ENCODE measurements around the gene GABARAP.

GABARAP gene

DNA sequence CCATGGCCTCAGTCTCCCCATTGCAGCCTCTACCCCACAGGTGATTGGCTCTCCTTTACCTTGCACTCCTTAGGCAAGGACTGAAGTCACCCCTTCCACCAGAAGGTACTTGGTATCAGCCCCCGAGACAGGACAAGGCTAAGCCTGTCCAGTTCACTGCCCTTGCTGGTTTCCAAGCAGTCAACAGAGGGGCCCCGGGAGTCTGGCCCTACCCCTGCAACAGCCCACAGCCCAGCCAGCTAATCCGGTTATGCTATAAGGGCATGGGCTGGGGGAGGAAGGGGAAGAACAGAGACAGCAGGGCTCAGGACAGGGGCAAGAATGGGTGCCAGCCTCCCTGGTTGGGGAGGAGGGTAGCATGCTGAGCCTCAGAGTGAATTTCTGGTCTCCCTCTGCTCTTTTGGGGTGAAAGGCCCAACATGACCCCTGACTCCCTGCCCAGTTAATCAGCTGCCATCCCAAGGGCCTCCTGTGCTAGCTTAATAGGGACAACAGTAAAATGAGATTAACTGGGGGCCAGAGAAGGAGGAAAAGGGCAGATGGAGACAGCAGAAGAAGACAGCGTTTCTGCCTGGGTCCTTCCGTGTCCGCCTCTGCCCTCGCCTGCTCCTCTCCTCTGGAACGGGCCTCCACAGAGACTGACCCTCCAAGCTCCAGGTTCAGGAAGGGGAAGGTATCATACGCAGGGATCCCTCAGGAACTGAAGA is 33.3 kb downstream of the GABARAP start:
- in situ Hi-C loops (cut with HindIII; ENCODE audit: low sequenced_read_pairs), result no loop called here

DNA sequence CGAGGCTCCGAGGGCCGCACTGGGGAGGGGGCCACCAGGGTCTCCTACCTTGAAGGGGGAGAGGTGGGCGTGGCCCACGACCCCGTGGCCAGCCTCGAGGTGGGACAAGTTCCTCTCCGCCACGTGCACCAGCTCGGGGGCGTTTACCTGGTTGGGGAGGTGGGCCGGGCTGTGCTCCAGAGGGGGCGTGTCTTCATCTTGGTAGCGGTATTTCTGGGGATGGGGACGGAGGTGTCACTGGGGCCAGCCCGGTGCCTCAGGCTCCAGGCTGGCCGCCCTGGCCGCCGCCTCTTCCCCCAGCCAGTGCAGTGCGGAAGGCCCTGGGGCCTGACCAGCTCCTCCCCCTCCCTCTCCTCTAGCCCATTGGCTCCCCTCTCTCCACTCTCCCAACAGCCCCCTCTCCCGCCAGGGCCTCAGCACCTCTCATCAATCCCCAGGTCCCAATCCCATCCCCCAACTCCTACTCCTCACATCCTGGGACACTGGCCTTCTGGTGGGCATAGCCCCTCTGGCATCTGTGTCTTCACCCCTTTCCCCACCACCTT is 34.1 kb downstream of the GABARAP start:
- in situ Hi-C loops (cut with HindIII; ENCODE audit: low sequenced_read_pairs), result no loop called here

DNA sequence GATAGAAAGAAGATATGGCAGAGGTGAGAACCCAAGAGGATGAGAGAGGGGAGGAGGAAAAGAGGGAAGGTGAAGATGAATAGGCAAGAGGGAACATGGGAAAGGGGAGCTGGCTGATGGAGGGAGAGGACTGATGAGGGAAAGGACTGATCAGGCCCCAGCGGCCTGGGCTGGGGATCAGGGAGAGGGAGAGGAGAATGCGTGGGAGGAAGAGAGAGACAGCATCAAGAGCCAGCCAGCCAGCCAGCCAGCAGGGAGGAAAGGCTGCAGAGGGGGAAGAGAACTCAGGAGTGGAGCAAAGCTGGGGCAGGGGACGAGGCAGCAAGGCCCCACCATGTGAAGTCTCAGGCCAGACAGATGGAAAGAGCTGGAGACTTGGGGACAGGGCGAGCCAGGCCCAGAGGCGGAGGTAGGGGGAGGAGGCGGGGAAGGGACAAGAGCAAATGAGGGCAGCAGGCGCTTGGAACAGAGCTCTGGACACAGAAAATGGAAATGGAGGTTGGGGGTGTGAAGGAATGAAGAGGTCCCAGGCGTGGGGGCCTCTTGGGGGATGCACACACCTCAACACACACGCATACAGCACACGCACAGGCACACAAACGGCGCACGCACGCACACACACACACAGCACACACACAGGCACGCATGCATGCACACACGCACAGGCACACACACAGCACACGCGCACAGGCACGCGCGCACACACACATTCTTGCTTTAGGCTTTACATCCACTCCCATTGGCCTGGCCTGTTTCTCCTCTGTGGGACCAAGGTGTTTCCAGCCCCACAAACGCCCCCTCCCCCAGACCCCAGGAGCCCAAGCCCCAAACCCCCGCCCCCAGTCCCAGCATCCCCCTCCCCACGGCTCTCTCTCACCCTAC is 34.9 kb downstream of the GABARAP start:
- in situ Hi-C loops (cut with HindIII; ENCODE audit: low sequenced_read_pairs), result no loop called here

DNA sequence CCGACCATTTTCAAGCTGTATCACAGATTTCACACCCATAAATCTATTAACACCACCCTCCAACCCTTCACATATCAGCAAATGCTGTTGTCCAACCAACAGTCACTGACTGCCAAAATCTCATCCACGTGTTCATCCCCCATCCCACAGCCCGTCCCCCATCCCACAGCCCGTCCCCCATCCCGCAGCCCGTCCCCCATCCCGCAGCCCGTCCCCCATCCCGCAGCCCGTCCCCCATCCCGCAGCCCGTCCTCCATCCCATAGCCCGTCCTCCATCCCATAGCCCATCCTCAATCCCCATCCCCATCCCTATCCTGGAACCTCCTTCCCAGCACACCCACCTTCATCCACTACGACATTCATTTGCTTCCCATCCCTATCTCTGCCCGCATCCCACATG is 36.7 kb downstream of the GABARAP start:
- in situ Hi-C loops (cut with HindIII; ENCODE audit: low sequenced_read_pairs), result no loop called here

DNA sequence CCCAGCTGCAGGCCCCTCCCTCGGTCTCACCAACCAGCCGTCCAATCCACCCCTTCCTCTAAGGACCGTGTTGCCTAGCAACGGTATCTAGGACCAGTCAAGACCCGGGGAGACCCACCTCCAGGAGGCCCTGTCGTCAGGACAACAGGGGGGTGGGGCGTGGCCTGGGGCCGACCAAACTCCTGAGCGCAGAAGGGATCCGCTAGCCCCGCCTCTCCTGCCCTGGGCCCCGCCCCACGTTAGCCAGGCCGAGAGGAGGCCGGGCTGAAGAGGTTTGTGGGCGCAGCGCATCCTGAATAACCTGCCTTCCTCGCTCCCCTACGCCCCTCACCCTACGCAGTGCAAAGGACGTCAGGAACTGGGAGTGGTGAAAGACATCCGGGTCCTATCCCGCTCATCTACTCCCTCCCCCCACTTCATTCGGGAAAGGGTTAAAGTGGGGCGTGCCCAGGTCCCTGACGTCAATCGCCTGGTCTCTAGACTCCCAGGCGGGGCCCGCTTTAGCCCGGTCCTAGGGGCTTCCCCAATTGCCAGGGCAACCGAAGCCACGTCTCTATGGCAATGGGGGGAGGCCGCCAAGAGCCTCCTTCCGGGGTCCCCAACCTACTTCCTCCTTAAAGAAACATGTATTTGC is 37.3 kb downstream of the GABARAP start:
- in situ Hi-C loops (cut with HindIII; ENCODE audit: low sequenced_read_pairs), result no loop called here

DNA sequence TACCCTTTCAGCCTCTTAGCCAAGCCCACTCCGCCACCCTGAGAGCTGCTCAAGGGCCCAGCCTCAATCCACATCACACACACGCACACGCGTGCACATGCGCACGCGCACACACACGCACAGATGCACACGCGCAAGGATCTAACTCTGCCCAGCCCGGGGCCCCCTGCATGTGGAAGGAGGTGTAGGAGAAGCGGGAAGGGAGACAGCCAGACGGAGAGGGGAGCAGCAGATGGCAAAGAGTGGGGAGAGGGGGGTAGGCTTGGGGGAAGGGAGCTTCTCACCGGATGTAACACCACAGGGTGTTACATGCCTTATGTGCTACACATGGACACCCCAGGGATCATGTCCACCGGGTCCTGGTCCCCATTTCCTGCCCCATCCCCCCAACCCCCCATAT is 37.9 kb downstream of the GABARAP start:
- in situ Hi-C loops (cut with HindIII; ENCODE audit: low sequenced_read_pairs), result no loop called here

DNA sequence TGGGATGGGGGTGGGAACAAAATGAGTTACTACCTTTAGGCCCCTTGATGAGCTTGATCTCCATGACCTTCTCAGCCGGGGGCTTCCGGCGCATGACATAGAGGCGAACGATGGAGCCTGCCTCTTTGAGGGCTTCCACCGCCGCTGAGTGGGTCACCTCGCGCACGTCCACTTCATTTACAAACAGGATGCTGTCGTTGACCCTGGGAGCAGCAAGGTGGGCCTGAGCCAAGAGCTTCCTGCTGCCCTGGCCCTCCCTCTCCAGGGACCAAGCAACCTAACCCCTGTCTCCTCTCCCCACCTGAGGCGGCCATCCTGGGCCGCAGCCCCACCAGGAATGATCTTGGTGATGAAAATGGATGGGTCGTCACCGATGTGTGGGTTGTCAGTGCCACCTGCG is 38.9 kb downstream of the GABARAP start:
- in situ Hi-C loops (cut with HindIII; ENCODE audit: low sequenced_read_pairs), result no loop called here

DNA sequence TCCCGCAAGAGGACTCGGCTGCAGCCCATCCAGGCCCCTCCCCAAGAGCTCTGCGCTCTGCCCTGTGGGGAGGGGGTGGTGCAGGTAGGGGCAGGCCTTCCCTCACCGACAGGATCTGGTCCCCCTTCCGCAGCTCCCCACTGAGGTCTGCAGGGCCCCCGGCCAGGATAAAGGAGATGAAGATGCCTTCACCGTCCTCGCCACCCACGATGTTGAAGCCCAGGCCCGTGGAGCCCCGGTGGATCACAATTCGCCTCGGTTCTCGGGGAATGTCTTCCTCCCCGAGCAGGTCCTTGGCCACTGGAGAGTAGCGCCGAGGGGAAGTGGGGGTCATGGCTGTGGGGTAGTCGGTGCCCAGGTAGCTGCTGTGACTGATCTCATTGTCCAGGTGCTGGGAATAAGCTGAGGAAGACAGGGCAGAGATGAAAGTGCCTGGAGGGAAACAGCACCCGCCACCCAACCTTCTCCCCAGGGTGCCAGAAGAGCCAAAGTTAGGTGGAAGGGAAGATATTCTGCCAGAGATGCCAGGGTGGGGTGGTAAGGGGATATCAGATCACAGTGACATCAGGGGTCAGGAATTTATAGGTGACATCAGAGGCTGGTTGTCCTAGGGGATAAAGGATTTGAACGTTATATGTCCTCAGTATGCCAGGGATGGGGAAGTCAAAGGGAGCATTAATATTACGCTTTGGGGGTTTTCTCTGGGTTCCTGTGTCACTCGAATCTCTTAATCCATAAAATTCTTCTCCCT is 45.4 kb downstream of the GABARAP start:
- in situ Hi-C loops (cut with HindIII; ENCODE audit: low sequenced_read_pairs), result no loop called here

DNA sequence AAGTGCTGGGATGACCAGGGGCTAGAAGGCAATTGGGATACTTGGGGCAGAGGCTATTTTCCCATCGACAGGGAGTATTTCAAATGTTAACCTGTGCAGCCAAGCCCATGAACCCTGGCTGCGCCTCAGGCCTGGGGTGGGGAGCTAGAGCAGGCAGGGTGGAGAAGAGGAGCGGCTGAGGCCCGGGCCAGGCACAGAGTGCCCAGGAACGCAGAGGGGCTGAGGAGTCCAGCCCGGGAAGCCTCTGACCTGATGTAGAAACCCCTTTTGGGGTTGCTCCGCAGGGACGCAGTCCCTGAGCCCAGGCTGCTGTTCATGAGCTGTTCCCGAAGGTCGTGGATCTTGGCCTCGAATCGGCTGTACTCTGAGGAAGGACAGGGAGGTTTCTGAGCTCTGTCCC is 46.3 kb downstream of the GABARAP start:
- in situ Hi-C loops (cut with HindIII; ENCODE audit: low sequenced_read_pairs), result no loop called here

DNA sequence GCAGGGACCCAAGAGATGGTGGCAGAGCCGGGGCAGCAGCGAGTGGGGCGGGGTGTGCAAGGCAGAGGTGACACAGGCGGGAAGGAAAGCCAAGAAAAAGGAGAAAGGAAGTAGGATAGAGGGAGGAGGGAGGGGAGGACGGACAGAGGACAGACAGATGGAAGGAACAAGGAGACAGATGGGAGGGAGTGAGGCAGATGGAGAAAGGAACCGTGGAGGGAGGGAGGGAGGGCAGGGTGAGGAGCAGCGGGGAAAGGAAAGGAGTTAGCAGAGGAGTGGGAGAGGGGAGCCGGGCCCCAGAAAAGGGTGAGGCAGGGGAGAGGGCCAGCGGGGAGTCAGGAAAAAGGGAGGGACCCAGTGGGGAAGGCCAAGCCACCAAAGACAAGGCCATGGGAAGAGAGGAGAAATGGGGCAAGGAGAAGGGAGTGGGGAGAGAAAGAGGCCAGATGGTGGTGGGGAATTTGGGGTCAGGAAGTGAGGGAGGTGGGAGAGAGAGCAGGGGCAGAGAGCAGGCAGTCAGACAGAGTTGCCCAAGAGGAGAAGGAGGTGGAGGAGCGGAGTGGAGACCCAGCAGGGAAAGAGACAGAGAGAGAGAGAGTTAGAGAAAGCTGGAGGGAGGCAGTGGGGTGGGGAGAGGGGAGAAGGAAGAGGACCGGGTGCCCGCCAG is 49.8 kb downstream of the GABARAP start:
- in situ Hi-C loops (cut with HindIII; ENCODE audit: low sequenced_read_pairs), result no loop called here

DNA sequence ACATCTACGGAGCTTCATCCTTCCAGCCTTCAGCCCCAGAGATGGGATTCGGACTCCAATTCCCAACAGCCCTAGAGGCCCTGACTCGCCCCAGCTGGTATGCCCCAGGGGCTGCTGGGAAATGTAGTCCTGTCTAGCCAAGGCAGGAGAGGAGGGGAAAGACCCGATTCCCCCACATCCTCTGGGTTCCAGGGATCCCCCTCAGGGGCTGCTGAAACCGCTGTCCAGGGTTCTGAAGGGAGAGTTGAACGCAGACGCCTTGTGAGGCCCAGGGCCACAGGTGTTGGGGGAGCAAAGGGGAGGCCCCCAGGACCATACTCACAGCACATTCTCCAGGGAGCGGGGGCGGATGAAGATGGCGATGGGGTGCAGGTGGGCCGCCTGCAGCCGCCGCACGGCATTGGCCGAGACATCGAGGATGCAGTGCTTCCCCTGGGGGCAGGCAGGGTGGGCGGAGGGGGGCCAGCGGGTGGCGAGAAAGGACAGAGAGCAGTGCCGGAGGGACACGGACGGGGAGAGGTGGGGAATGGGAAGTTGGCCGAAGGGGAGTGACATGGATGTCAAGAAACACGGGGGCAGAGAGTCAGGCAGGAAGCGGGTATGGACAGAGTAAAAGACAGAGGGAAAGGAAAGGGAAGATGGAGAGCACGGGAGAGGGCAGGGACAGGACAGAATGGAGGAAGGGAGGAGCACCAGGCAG is 50.5 kb downstream of the GABARAP start:
- in situ Hi-C loops (cut with HindIII; ENCODE audit: low sequenced_read_pairs), result no loop called here

DNA sequence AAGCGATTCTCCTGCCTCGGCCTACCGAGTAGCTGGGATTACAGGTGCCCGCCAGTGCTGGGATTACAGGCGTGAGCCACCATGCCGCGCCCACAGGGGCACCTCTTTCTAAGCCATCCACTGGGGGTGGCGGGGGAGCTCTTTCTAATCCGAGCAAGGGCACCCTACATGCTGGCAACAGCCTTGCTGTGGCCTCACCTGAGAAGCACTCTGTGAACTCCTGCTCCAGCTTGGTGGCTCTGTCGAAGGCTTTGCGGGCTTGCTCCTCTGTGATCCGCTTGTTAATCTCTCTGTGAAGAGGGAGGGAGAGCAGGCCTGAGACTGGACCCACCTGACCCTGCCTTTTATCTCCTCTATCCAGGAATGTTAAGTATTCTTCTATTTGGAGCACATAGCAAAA is 51.2 kb downstream of the GABARAP start:
- in situ Hi-C loops (cut with HindIII; ENCODE audit: low sequenced_read_pairs), result no loop called here

DNA sequence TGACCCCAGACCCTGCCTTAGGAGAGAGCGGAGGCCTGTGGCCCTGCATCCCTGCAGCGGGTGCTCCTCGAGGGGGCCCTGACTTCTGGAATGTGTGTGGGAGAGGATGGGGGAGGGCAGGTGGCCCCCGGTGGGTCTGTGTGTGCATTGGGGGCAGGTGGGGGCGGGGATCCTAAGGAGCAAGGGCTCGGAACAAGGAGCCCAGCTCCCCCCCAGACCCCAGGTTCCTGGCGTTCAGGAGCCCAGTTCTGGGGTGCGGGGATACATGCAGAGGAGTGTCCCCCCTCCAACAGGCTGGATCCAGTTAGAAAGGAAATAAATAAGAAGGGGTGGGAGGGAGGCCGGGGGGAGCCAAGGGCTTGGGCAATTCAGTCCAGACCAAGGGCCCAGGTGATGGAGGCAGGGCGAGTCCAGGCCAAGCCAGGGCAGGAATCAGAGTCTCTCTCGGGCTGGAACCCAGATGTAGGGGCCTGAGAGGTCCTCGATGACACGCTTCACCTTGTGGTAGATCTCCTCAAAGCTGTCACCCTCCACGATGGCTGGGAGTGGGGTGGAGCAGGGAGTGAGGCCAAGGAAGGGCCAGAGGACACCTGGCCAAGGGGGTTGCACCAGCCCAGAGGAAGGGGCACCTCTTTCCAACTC is 51.9 kb downstream of the GABARAP start:
- in situ Hi-C loops (cut with HindIII; ENCODE audit: low sequenced_read_pairs), result no loop called here

Measured in DLD1 (cell line).